Tibial nerve (tissue), 3 donors: ENCODE data around the gene TP53.

Experiments
- CTCF ChIP-seq, 5 experiments: fragments of 200-600 bp in 3 of 5; fragments of 450-650 bp in 2 of 5; sonication (generic) in 3 of 5; IDR thresholded peaks; one replicate each; pipeline ENCODE4 v1.5.1; 2016 to 2019; ENCODE audit warnings: antibody characterized with exemption in 5 of 5, mild to moderate bottlenecking in 3 of 5, moderate library complexity in 2 of 5
- POLR2A ChIP-seq, 2 donors: fragments of 450-650 bp; IDR thresholded peaks; one replicate each; pipeline ENCODE4 v1.6.1; 2017; ENCODE audit warnings: antibody characterized with exemption in 2 of 2, mild to moderate bottlenecking in 2 of 2, moderate library complexity in 2 of 2

GRCh38 chr17:7704601-7705268 is 17.4 kb upstream of the TP53 start, which contains the start of gene EFNB3:
- TF ChIP-seq POLR2A (IDR thresholded peaks at IDR 0.05) (no peak), CTCF (IDR thresholded peaks at IDR 0.05) (no peak)
